ENCODE data around the gene LYZL6. TPM values are rescaled to one million over a fixed set of nuclear protein-coding genes. Genes with fewer than 3 reads are reported as not detected.

LYZL6 gene
- total and polyA plus RNA-seq, 4 experiments from 2014 or later, result not detected

GRCh38 chr17:35931794-35932425 lies 11.6 kb downstream of the LYZL6 start:
- H3K9me3 ChIP-seq (ENCODE audit: control insufficient read depth in 1 of 2, low read length in 2 of 2), result no peaks in the 10 kb centered on the region
- ChIA-PET POLR2A (ENCODE audit: partially characterized antibody) (interaction anchor here (1.1 to 3.6 kb wide), 5 partner anchors 10 to 56 kb away, joined by 3 to 26 read pairs (median 7); partner anchors contain the start of gene CCL5), CTCF (ENCODE audit: partially characterized antibody) (interaction anchor here (0.7 to 0.9 kb wide), 3 partner anchors 36 to 140 kb away, joined by 3 read pairs; no protein-coding TSS in a partner anchor)
- no peak overlapping the region for H3K27ac Mint-ChIP-seq
- peak overlapping the region in 1 of 8 donors; percentile 9 for H3K4me3 Mint-ChIP-seq
- H3K27me3 Mint-ChIP-seq, result no peaks in the 10 kb centered on the region
- intact Hi-C loops (cut with micrococcal nuclease), result no loop called here
- H3K4me1 ChIP-seq (ENCODE audit: insufficient read depth, low read length), result peaks cover 13% of the 10 kb centered on the region
- H3K36me3 ChIP-seq (ENCODE audit: insufficient read depth, low read length), result no peaks in the 10 kb centered on the region
- no peak overlapping the region for H3K27ac ChIP-seq (ENCODE audit: low read depth, low read length)
- H3K36me3 Mint-ChIP-seq, result no peaks in the 10 kb centered on the region
- no peaks in the 10 kb centered on the region for H3K9me3 Mint-ChIP-seq
- H3K27me3 ChIP-seq (ENCODE audit: insufficient read depth, low read length), result no peaks in the 10 kb centered on the region
- no peak overlapping the region for H3K4me3 ChIP-seq (ENCODE audit: low read length in 2 of 2)
- H3K4me1 Mint-ChIP-seq, result peaks cover 7 to 20% (median 12%) of the 10 kb centered on the region in 4 donors
- DNase-seq, result no peak

- DNase-seq, result peak; percentile 72 to 78 (median 75)
- Histone ChIP-seq H3K4me3 (ENCODE audit: low read length in 2 of 2) (peak within 1 kb of the TSS; percentile 59 to 71), H3K4me1 (ENCODE audit: insufficient read depth, low read length) (peaks cover 13% of the 10 kb centered on the region), H3K27me3 (ENCODE audit: insufficient read depth, low read length) (no peaks in the 10 kb centered on the region), H3K36me3 (ENCODE audit: insufficient read depth, low read length) (no peaks in the 10 kb centered on the region), H3K9me3 (ENCODE audit: control insufficient read depth in 1 of 2, low read length in 2 of 2) (no peaks in the 10 kb centered on the region), H3K27ac (ENCODE audit: low read depth, low read length) (no peak within 1 kb of the TSS)
- intact Hi-C loops (cut with micrococcal nuclease), result no loop called here
- no peaks in the 10 kb centered on the region for H3K9me3 Mint-ChIP-seq
- ChIA-PET CTCF (ENCODE audit: partially characterized antibody) (no interaction called here), POLR2A (ENCODE audit: partially characterized antibody) (interaction anchor here (0.9 to 3.6 kb wide), 7 partner anchors 12 to 59 kb away, joined by 3 to 26 read pairs (median 6); partner anchors contain the start of gene CCL5)
- no peaks in the 10 kb centered on the region for H3K27me3 Mint-ChIP-seq
- H3K4me1 Mint-ChIP-seq, result peaks cover 7 to 20% (median 12%) of the 10 kb centered on the region in 4 donors
- no peaks in the 10 kb centered on the region for H3K36me3 Mint-ChIP-seq
- H3K4me3 Mint-ChIP-seq, result peak within 1 kb of the TSS; percentile 80 to 86 (median 82)
- H3K27ac Mint-ChIP-seq, result peak within 1 kb of the TSS; percentile 19 to 85 (median 80)
Observed at GRCh38 chr17:35930211-35931065, 13.1 kb downstream of the LYZL6 start, which contains the start of gene RDM1. TSS of gene RDM1 (minus strand) at chr17:35930773. CDS start at chr17:35930727, 46 bp downstream.

- Mint-ChIP-seq H3K4me1 (peaks cover 8 to 20% (median 15%) of the 10 kb centered on the region in 4 donors), H3K4me3 (peak overlapping the region in 1 of 8 donors; percentile 21), H3K36me3 (no peaks in the 10 kb centered on the region), H3K27me3 (no peaks in the 10 kb centered on the region), H3K27ac (peak overlapping the region in 1 of 7 donors; percentile 13), H3K9me3 (no peaks in the 10 kb centered on the region)
- peaks cover 13% of the 10 kb centered on the region for H3K4me1 ChIP-seq (ENCODE audit: insufficient read depth, low read length)
- intact Hi-C loops (cut with micrococcal nuclease), result no loop called here
- CTCF ChIA-PET (ENCODE audit: partially characterized antibody), result no interaction called here
- POLR2A ChIA-PET (ENCODE audit: partially characterized antibody), result no interaction called here
- no peaks in the 10 kb centered on the region for H3K27me3 ChIP-seq (ENCODE audit: insufficient read depth, low read length)
- no peaks in the 10 kb centered on the region for H3K36me3 ChIP-seq (ENCODE audit: insufficient read depth, low read length)
- no peak for DNase-seq
- no peaks in the 10 kb centered on the region for H3K9me3 ChIP-seq (ENCODE audit: control insufficient read depth in 1 of 2, low read length in 2 of 2)
- H3K27ac ChIP-seq (ENCODE audit: low read depth, low read length), result no peak overlapping the region
- H3K4me3 ChIP-seq (ENCODE audit: low read length in 2 of 2), result no peak overlapping the region
Observed at GRCh38 chr17:35927714-35928113, 15.8 kb downstream of the LYZL6 start.

- no peak overlapping the region for H3K4me3 ChIP-seq (ENCODE audit: low read length in 2 of 2)
- ChIA-PET POLR2A (ENCODE audit: partially characterized antibody) (interaction anchor here (0.9 to 1.5 kb wide), 3 partner anchors 33 to 52 kb away, joined by 3 to 5 read pairs (median 4); no protein-coding TSS in a partner anchor), CTCF (ENCODE audit: partially characterized antibody) (interaction anchor here (0.6 to 1.6 kb wide), 4 partner anchors 18 to 160 kb away, joined by 3 read pairs; no protein-coding TSS in a partner anchor)
- H3K36me3 ChIP-seq (ENCODE audit: insufficient read depth, low read length), result no peaks in the 10 kb centered on the region
- Mint-ChIP-seq H3K4me1 (peaks cover 4 to 12% (median 5%) of the 10 kb centered on the region in 4 donors), H3K27ac (no peak overlapping the region), H3K4me3 (no peak overlapping the region), H3K9me3 (no peaks in the 10 kb centered on the region), H3K36me3 (no peaks in the 10 kb centered on the region), H3K27me3 (no peaks in the 10 kb centered on the region)
- H3K27me3 ChIP-seq (ENCODE audit: insufficient read depth, low read length), result no peaks in the 10 kb centered on the region
- no peak for DNase-seq
- H3K4me1 ChIP-seq (ENCODE audit: insufficient read depth, low read length), result no peaks in the 10 kb centered on the region
- intact Hi-C loops (cut with micrococcal nuclease), result no loop called here
- no peaks in the 10 kb centered on the region for H3K9me3 ChIP-seq (ENCODE audit: control insufficient read depth in 1 of 2, low read length in 2 of 2)
- no peak overlapping the region for H3K27ac ChIP-seq (ENCODE audit: low read depth, low read length)
Observed at GRCh38 chr17:35923609-35924114, 19.9 kb downstream of the LYZL6 start.

GRCh38 chr17:35920229-35920628 lies 23.3 kb downstream of the LYZL6 start:
- Histone ChIP-seq H3K4me3 (ENCODE audit: low read length in 2 of 2) (no peak overlapping the region), H3K36me3 (ENCODE audit: insufficient read depth, low read length) (no peaks in the 10 kb centered on the region), H3K4me1 (ENCODE audit: insufficient read depth, low read length) (no peaks in the 10 kb centered on the region), H3K27ac (ENCODE audit: low read depth, low read length) (no peak overlapping the region), H3K27me3 (ENCODE audit: insufficient read depth, low read length) (no peaks in the 10 kb centered on the region), H3K9me3 (ENCODE audit: control insufficient read depth in 1 of 2, low read length in 2 of 2) (no peaks in the 10 kb centered on the region)
- ChIA-PET CTCF (ENCODE audit: partially characterized antibody) (no interaction called here), POLR2A (ENCODE audit: partially characterized antibody) (no interaction called here)
- no peak for DNase-seq
- intact Hi-C loops (cut with micrococcal nuclease), result no loop called here
- H3K9me3 Mint-ChIP-seq, result no peaks in the 10 kb centered on the region
- H3K4me3 Mint-ChIP-seq, result no peak overlapping the region
- no peaks in the 10 kb centered on the region for H3K36me3 Mint-ChIP-seq
- H3K4me1 Mint-ChIP-seq, result peaks cover 4 to 6% (median 5%) of the 10 kb centered on the region in 4 donors
- H3K27me3 Mint-ChIP-seq, result no peaks in the 10 kb centered on the region
- peak overlapping the region in 3 of 7 donors; percentile 22 to 77 (median 38) for H3K27ac Mint-ChIP-seq

- Mint-ChIP-seq H3K9me3 (no peaks in the 10 kb centered on the region), H3K4me1 (peaks cover 2 to 13% (median 7%) of the 10 kb centered on the region in 4 donors), H3K27ac (peak overlapping the region in 1 of 7 donors; percentile 18), H3K27me3 (no peaks in the 10 kb centered on the region), H3K4me3 (no peak overlapping the region), H3K36me3 (no peaks in the 10 kb centered on the region)
- Histone ChIP-seq H3K27me3 (ENCODE audit: insufficient read depth, low read length) (no peaks in the 10 kb centered on the region), H3K27ac (ENCODE audit: low read depth, low read length) (no peak overlapping the region), H3K36me3 (ENCODE audit: insufficient read depth, low read length) (no peaks in the 10 kb centered on the region), H3K4me3 (ENCODE audit: low read length in 2 of 2) (no peak overlapping the region), H3K9me3 (ENCODE audit: control insufficient read depth in 1 of 2, low read length in 2 of 2) (no peaks in the 10 kb centered on the region), H3K4me1 (ENCODE audit: insufficient read depth, low read length) (peaks cover 3% of the 10 kb centered on the region)
- POLR2A ChIA-PET (ENCODE audit: partially characterized antibody), result interaction anchor here (0.7 to 2.3 kb wide), 3 partner anchors 23 to 48 kb away, joined by 3 to 7 read pairs (median 4); no protein-coding TSS in a partner anchor
- intact Hi-C loops (cut with micrococcal nuclease), result no loop called here
- CTCF ChIA-PET (ENCODE audit: partially characterized antibody), result interaction anchor here (0.8 kb wide), 1 partner anchor 47 kb away, joined by 3 read pairs; no protein-coding TSS in a partner anchor
- DNase-seq, result no peak
Observed at GRCh38 chr17:35918665-35919064, 24.8 kb downstream of the LYZL6 start.

Measured in CD4-positive, alpha-beta memory T cell (primary cell).